GM12878 (cell line): ENCODE data around the gene NUDT16. TPM values are rescaled to one million over a fixed set of nuclear protein-coding genes. Genes with fewer than 3 reads are reported as not detected.

Experiments used
- ATAC-seq: fragments of 200-7000 bp; cut with Tn5 transposase; 3 replicates; pipeline ENCODE4 v1.9.1; 2020; ENCODE audit warnings: mild to moderate bottlenecking, moderate library complexity
- BruUV-seq: library from RNA; stranded (reverse); fragments of 400-500 nt; replicated peaks from 2 replicates; lab custom pipeline; 2021; lab: Mats Ljungman, UMichigan
- CTCF ChIA-PET: fragments of 300-600 bp; sonication (Branson Sonifier 250); formaldehyde crosslinking; extraction: SDS; loops from one replicate; lab custom pipeline; 2021; ENCODE audit warnings: inconsistent platforms; lab: Yijun Ruan, JAX
- POLR2A ChIA-PET: fragments of 350-600 bp; formaldehyde crosslinking; extraction: SDS; loops from one replicate; lab custom pipeline; 2021; ENCODE audit warnings: inconsistent platforms; lab: Charles Lee
- RAD21 ChIA-PET: fragments of 300-600 bp; sonication (Branson Sonifier 250); formaldehyde crosslinking; loops from one replicate; lab custom pipeline; 2023; ENCODE audit warnings: antibody characterized with exemption; ENCODE audit not compliant: unreplicated experiment; lab: Charles Lee
- SMC1A ChIA-PET: fragments of 300-600 bp; sonication (Branson Sonifier 250); formaldehyde crosslinking; loops from one replicate; lab custom pipeline; 2023; ENCODE audit not compliant: unreplicated experiment, uncharacterized antibody; lab: Charles Lee
- DNase-seq: peaks from one replicate; pipeline ENCODE4 v3.0.0-alpha.2; 2011; ENCODE audit warnings: low read depth, low spot score
- FAIRE-seq: peaks from 3 replicates; lab custom pipeline; 2011; peaks lifted over from hg19 to GRCh38; lab: Jason Lieb, UNC
- H2AFZ ChIP-seq: 2 replicates; pipeline ENCODE4 v1.6.0; 2011; ENCODE audit warnings: low read depth, low read length, control low read depth; ENCODE audit not compliant: control insufficient read depth
- H3K27ac ChIP-seq: 2 replicates; pipeline ENCODE4 v1.5.1; 2011; ENCODE audit warnings: control low read depth; ENCODE audit not compliant: control insufficient read depth, insufficient read depth
- H3K27me3 ChIP-seq, 2 experiments: replicated peaks in 1 of 2; 2 replicates each; pipeline versions ENCODE4 v1.6.0 to v1.6.1; 2011; ENCODE audit warnings: low read length in 1 of 2; ENCODE audit not compliant: control insufficient read depth in 2 of 2, insufficient read depth in 2 of 2
- H3K36me3 ChIP-seq, 2 experiments: 2 replicates each; pipeline ENCODE4 v1.5.1; 2011; ENCODE audit warnings: low read length in 1 of 2; ENCODE audit not compliant: control insufficient read depth in 2 of 2, insufficient read depth in 2 of 2
- H3K4me1 ChIP-seq: 2 replicates; pipeline ENCODE4 v1.6.1; 2011; ENCODE audit warnings: mild to moderate bottlenecking, low read length, moderate library complexity, mixed read lengths; ENCODE audit not compliant: control insufficient read depth, insufficient read depth
- H3K4me2 ChIP-seq: 2 replicates; pipeline ENCODE4 v1.6.0; 2011; ENCODE audit warnings: control low read depth; ENCODE audit not compliant: control insufficient read depth, insufficient read depth
- H3K4me3 ChIP-seq: fragments of 200-600 bp; sonication (generic); 2 replicates; pipeline ENCODE4 v1.5.1; 2016
- H3K79me2 ChIP-seq: 2 replicates; pipeline ENCODE4 v1.6.0; 2011; ENCODE audit warnings: low read length; ENCODE audit not compliant: control insufficient read depth, insufficient read depth
- H3K9ac ChIP-seq: 2 replicates; pipeline ENCODE4 v1.8.0; 2011; ENCODE audit warnings: low read length, control low read depth, mixed read lengths; ENCODE audit not compliant: control insufficient read depth, insufficient read depth
- H3K9me3 ChIP-seq: replicated peaks from 3 replicates; pipeline ENCODE4 v1.5.1; 2011; ENCODE audit warnings: mild to moderate bottlenecking, low read length; ENCODE audit not compliant: control insufficient read depth, insufficient read depth
- H4K20me1 ChIP-seq: 2 replicates; pipeline ENCODE4 v1.6.0; 2011; ENCODE audit not compliant: control insufficient read depth, insufficient read depth
- ATF7 ChIP-seq: fragments of 450-650 bp; IDR thresholded peaks from 2 replicates; pipeline ENCODE4 v1.6.1; 2016; ENCODE audit warnings: low read depth, mild to moderate bottlenecking
- CEBPZ ChIP-seq: fragments of 150-350 bp; IDR thresholded peaks from 2 replicates; pipeline ENCODE4 v1.6.1; 2016; ENCODE audit warnings: low read depth, low read length
- CHD4 ChIP-seq: fragments of 200-600 bp; sonication (generic); IDR thresholded peaks from 2 replicates; pipeline ENCODE4 v1.6.1; 2016; ENCODE audit warnings: mild to moderate bottlenecking
- MEF2B ChIP-seq: fragments of 450-650 bp; IDR thresholded peaks from 2 replicates; pipeline ENCODE4 v1.6.1; 2018; ENCODE audit warnings: mild to moderate bottlenecking, moderate library complexity; ENCODE audit not compliant: partially characterized antibody, poor library complexity, severe bottlenecking
- POLR2AphosphoS5 ChIP-seq: IDR thresholded peaks from 2 replicates; pipeline ENCODE4 v1.6.1; 2011; ENCODE audit warnings: mild to moderate bottlenecking, low read length, inconsistent platforms
- SIN3A ChIP-seq: IDR thresholded peaks from 2 replicates; pipeline ENCODE4 v1.6.1; 2012; ENCODE audit warnings: low read depth, low read length, improper control_type of control experiment
- SPI1 ChIP-seq: IDR thresholded peaks from 2 replicates; pipeline ENCODE4 v1.6.1; 2011; ENCODE audit warnings: low read depth, mild to moderate bottlenecking, low read length, moderate library complexity, borderline replicate concordance; ENCODE audit not compliant: insufficient read depth
- SUZ12 ChIP-seq: fragments of 200-600 bp; sonication (generic); IDR thresholded peaks from one replicate; pipeline ENCODE4 v1.6.1; 2018; ENCODE audit warnings: antibody characterized with exemption, mild to moderate bottlenecking; ENCODE audit not compliant: unreplicated experiment
- YBX1 ChIP-seq: fragments of 450-650 bp; IDR thresholded peaks from 2 replicates; pipeline ENCODE4 v1.6.1; 2016; ENCODE audit warnings: antibody characterized with exemption
- ZNF207 ChIP-seq: fragments of 450-650 bp; IDR thresholded peaks from 2 replicates; pipeline ENCODE4 v1.6.1; 2014; ENCODE audit warnings: antibody characterized with exemption, mild to moderate bottlenecking, borderline replicate concordance
- WGBS: methylation state at CpG from one replicate; pipeline ENCODE4 v1.1.6; 2016; ENCODE audit warnings: low lambda C conversion rate; ENCODE audit not compliant: insufficient replicate concordance, insufficient coverage; ENCODE audit errors: missing lambda C conversion rate; 5-methylcytosine and 5-hydroxymethylcytosine counted together
- in situ Hi-C: fragments of 300-500 bp; cut with MboI; formaldehyde crosslinking; loops from 9 replicates; pipeline ENCODE4 v1.14.3; 2018; ENCODE audit warnings: mixed read lengths
- intact Hi-C: fragments of 100-400 bp; cut with micrococcal nuclease; formaldehyde crosslinking; loops from one replicate; pipeline ENCODE4 v1.14.2; 2022; ENCODE audit not compliant: unreplicated experiment
- polyA plus RNA-seq, 11 experiments: library from polyadenylated mRNA; depleted of rRNA in 4 of 11; unstranded in 6 of 11; stranded (reverse) in 5 of 11; fragments of >200 nt; fragmentation: Nextera tagmentation in 4 of 11; fragmentation: Illumina TruSeq in 1 of 11; extraction: Ambion mirVana in 4 of 11; extraction: Trizol in 1 of 11; gene quantifications; 1 replicate in 1 of 11; 2 replicates in 10 of 11; pipeline versions ENCODE4 v1.2.1 to v1.2.3, GENCODE V29; 2011 to 2016; ENCODE audit warnings: inconsistent platforms in 2 of 11, missing spikeins in 2 of 11, low read depth in 1 of 11
- total RNA-seq, 4 experiments: library from RNA; depleted of rRNA in 3 of 4; stranded (reverse); fragments of >200 nt in 3 of 4; fragmentation: Illumina TruSeq in 1 of 4; extraction: Trizol in 1 of 4; gene quantifications; 2 replicates each; pipeline versions ENCODE4 v1.2.1 to v1.2.3, GENCODE V29; 2013 to 2021

NUDT16 gene
- total and polyA plus RNA-seq, 10 of the 15 experiments (the other 5 are each of a cell fraction or from before 2014, with no cell fraction given), result 1.4 to 16.6 (median 10.4) TPM

GRCh38 chr3:131403216-131403895 lies 21.8 kb downstream of the NUDT16 start:
- DNase-seq, result no peak
- RAD21 ChIA-PET, result no interaction called here
- Histone ChIP-seq H3K4me2 (no peak overlapping the region), H3K27me3 (no peaks in the 10 kb centered on the region), H3K9ac (no peak overlapping the region), H3K9me3 (no peaks in the 10 kb centered on the region), H4K20me1 (no peaks in the 10 kb centered on the region), H3K27ac (no peak overlapping the region), H3K4me3 (no peak overlapping the region), H2AFZ (no peak overlapping the region), H3K79me2 (no peaks in the 10 kb centered on the region), H3K36me3 (no peaks in the 10 kb centered on the region), H3K4me1 (no peaks in the 10 kb centered on the region)
- no peak for TF ChIP-seq YBX1
- no peak for TF ChIP-seq SIN3A
- TF ChIP-seq CHD4, result no peak
- intact Hi-C loops, result no loop called here
- SMC1A ChIA-PET, result no interaction called here
- CTCF ChIA-PET, result no interaction called here
- BruUV-seq, result no TSS peak
- 36% methylated on average over 3 of the region's 3 CpGs for WGBS
- no peak for ATAC-seq
- in situ Hi-C loops, result no loop called here
- no peak for FAIRE-seq
- POLR2A ChIA-PET, result interaction anchor here (1.6 kb wide), 1 partner anchor 22 kb away, joined by 5 read pairs; the partner anchor contains the start of gene NUDT16

- Histone ChIP-seq H2AFZ (no peak overlapping the region), H4K20me1 (no peaks in the 10 kb centered on the region), H3K9me3 (no peaks in the 10 kb centered on the region), H3K79me2 (no peaks in the 10 kb centered on the region), H3K9ac (no peak overlapping the region), H3K27ac (no peak overlapping the region), H3K36me3 (no peaks in the 10 kb centered on the region), H3K4me2 (no peak overlapping the region), H3K4me1 (no peaks in the 10 kb centered on the region), H3K4me3 (no peak overlapping the region), H3K27me3 (no peaks in the 10 kb centered on the region)
- no peak for FAIRE-seq
- 33% methylated on average over 1 of the region's 1 CpG for WGBS
- SMC1A ChIA-PET, result interaction anchor here (1.0 kb wide), 1 partner anchor 10 kb away, joined by 3 read pairs; no protein-coding TSS in a partner anchor
- DNase-seq, result no peak
- POLR2A ChIA-PET, result no interaction called here
- TF ChIP-seq POLR2AphosphoS5, result no peak
- TF ChIP-seq MEF2B, result no peak
- no peak for TF ChIP-seq CEBPZ
- no peak for TF ChIP-seq SUZ12
- TF ChIP-seq ATF7, result no peak
- TF ChIP-seq SPI1, result no peak
- no peak for TF ChIP-seq ZNF207
- in situ Hi-C loops, result no loop called here
- CTCF ChIA-PET, result no interaction called here
- RAD21 ChIA-PET, result no interaction called here
- intact Hi-C loops, result no loop called here
- ATAC-seq, result no peak
- no TSS peak for BruUV-seq
Observed at GRCh38 chr3:131405411-131405810, 23.8 kb downstream of the NUDT16 start.
